IPS-15b (cell line): ENCODE data around the gene PPEF1.
"Not testable (repeated sequence)": the region's sequence is repeated elsewhere in the genome, so short reads cannot be mapped to it uniquely, and the experiment has no call there.

Experiments
- H3K27me3 ChIP-seq: one replicate; pipeline ENCODE4 v1.6.1; 2013; ENCODE audit warnings: low read length; ENCODE audit not compliant: control insufficient read depth, insufficient read depth
- H3K36me3 ChIP-seq: one replicate; pipeline ENCODE4 v1.6.1; 2013; ENCODE audit warnings: low read length; ENCODE audit not compliant: control insufficient read depth, insufficient read depth
- H3K4me1 ChIP-seq: one replicate; pipeline ENCODE4 v1.6.1; 2013; ENCODE audit warnings: mild to moderate bottlenecking, low read length; ENCODE audit not compliant: control insufficient read depth, insufficient read depth
- H3K4me3 ChIP-seq: one replicate; pipeline ENCODE4 v1.5.1; 2013; ENCODE audit warnings: low read depth, low read length
- H3K9ac ChIP-seq: one replicate; pipeline ENCODE4 v1.6.1; 2013; ENCODE audit warnings: low read depth, mild to moderate bottlenecking, low read length
- H3K9me3 ChIP-seq: one replicate; pipeline ENCODE4 v1.6.1; 2013; ENCODE audit warnings: mild to moderate bottlenecking, low read length; ENCODE audit not compliant: control insufficient read depth, insufficient read depth

Gene PPEF1

GRCh38 chrX:18714910-18715309 lies 7.5 kb downstream of the PPEF1 start:
- Histone ChIP-seq H3K27me3 (no peaks in the 10 kb centered on the region), H3K9me3 (no peaks in the 10 kb centered on the region), H3K4me3 (no peak overlapping the region), H3K9ac (no peak overlapping the region), H3K36me3 (no peaks in the 10 kb centered on the region), H3K4me1 (no peaks in the 10 kb centered on the region)

GRCh38 chrX:18719852-18720251 lies 12.4 kb downstream of the PPEF1 start:
- Histone ChIP-seq H3K9ac (no peak overlapping the region), H3K27me3 (no peaks in the 10 kb centered on the region), H3K4me3 (no peak overlapping the region)

GRCh38 chrX:18721683-18722499 lies 14.4 kb downstream of the PPEF1 start:
- H3K9ac ChIP-seq: no peak overlapping the region
- H3K36me3 ChIP-seq: no peaks in the 10 kb centered on the region
- H3K9me3 ChIP-seq: no peaks in the 10 kb centered on the region
- no peaks in the 10 kb centered on the region for H3K4me1 ChIP-seq
- no peak overlapping the region for H3K4me3 ChIP-seq
- H3K27me3 ChIP-seq: no peaks in the 10 kb centered on the region

More at GRCh38 chrX:18719852-18720251, 12.4 kb downstream of the PPEF1 start:
- no peaks in the 10 kb centered on the region for H3K9me3 ChIP-seq
- no peaks in the 10 kb centered on the region for H3K36me3 ChIP-seq
- no peaks in the 10 kb centered on the region for H3K4me1 ChIP-seq

- no peaks in the 10 kb centered on the region for H3K36me3 ChIP-seq
- no peaks in the 10 kb centered on the region for H3K4me1 ChIP-seq
- H3K9ac ChIP-seq: no peak overlapping the region
- no peaks in the 10 kb centered on the region for H3K9me3 ChIP-seq
- H3K4me3 ChIP-seq: no peak overlapping the region
- no peaks in the 10 kb centered on the region for H3K27me3 ChIP-seq
Observed at GRCh38 chrX:18722500-18723071, 15.1 kb downstream of the PPEF1 start.

- Histone ChIP-seq H3K9me3 (no peaks in the 10 kb centered on the region), H3K4me3 (no peak overlapping the region), H3K36me3 (no peaks in the 10 kb centered on the region), H3K9ac (no peak overlapping the region), H3K27me3 (no peaks in the 10 kb centered on the region), H3K4me1 (no peaks in the 10 kb centered on the region)
Observed at GRCh38 chrX:18725310-18725943, 18.0 kb downstream of the PPEF1 start.

GRCh38 chrX:18733287-18733686 lies 25.8 kb downstream of the PPEF1 start:
- no peak overlapping the region for H3K9ac ChIP-seq
- no peak overlapping the region for H3K4me3 ChIP-seq
- H3K4me1 ChIP-seq: no peaks in the 10 kb centered on the region
- H3K27me3 ChIP-seq: no peaks in the 10 kb centered on the region
- H3K36me3 ChIP-seq: no peaks in the 10 kb centered on the region
- no peaks in the 10 kb centered on the region for H3K9me3 ChIP-seq

- H3K27me3 ChIP-seq: not testable (repeated sequence)
Observed at GRCh38 chrX:18739609-18740008, 32.2 kb downstream of the PPEF1 start.

GRCh38 chrX:18748499-18748898 lies 41.1 kb downstream of the PPEF1 start:
- H3K9me3 ChIP-seq: no peaks in the 10 kb centered on the region
- no peak overlapping the region for H3K4me3 ChIP-seq
- H3K4me1 ChIP-seq: no peaks in the 10 kb centered on the region
- no peaks in the 10 kb centered on the region for H3K27me3 ChIP-seq
- H3K36me3 ChIP-seq: no peaks in the 10 kb centered on the region
- H3K9ac ChIP-seq: no peak overlapping the region

More at GRCh38 chrX:18739609-18740008, 32.2 kb downstream of the PPEF1 start:
- not testable (repeated sequence) for H3K4me3 ChIP-seq, H3K9ac ChIP-seq, H3K9me3 ChIP-seq, H3K4me1 ChIP-seq, H3K36me3 ChIP-seq

- no peaks in the 10 kb centered on the region for H3K36me3 ChIP-seq
- H3K9me3 ChIP-seq: peaks cover 2% of the 10 kb centered on the region
- no peak overlapping the region for H3K9ac ChIP-seq
- no peak overlapping the region for H3K4me3 ChIP-seq
- H3K4me1 ChIP-seq: peaks cover 4% of the 10 kb centered on the region
- no peaks in the 10 kb centered on the region for H3K27me3 ChIP-seq
Observed at GRCh38 chrX:18753631-18754030, 46.2 kb downstream of the PPEF1 start.

- Histone ChIP-seq H3K9me3 (peaks cover 4% of the 10 kb centered on the region), H3K36me3 (no peaks in the 10 kb centered on the region), H3K27me3 (no peaks in the 10 kb centered on the region), H3K4me3 (no peak overlapping the region), H3K4me1 (peaks cover 4% of the 10 kb centered on the region), H3K9ac (no peak overlapping the region)
Observed at GRCh38 chrX:18755651-18756050, 48.2 kb downstream of the PPEF1 start.

GRCh38 chrX:18757956-18758932 lies 50.8 kb downstream of the PPEF1 start:
- H3K4me1 ChIP-seq: peaks cover 4% of the 10 kb centered on the region
- no peak overlapping the region for H3K9ac ChIP-seq
- H3K9me3 ChIP-seq: peaks cover 4% of the 10 kb centered on the region
- no peaks in the 10 kb centered on the region for H3K36me3 ChIP-seq
- H3K4me3 ChIP-seq: no peak overlapping the region
- no peaks in the 10 kb centered on the region for H3K27me3 ChIP-seq
